ENCODE measurements around the gene RTTN.
"Not testable (repeated sequence)": the region's sequence is repeated elsewhere in the genome, so short reads cannot be mapped to it uniquely, and the experiment has no call there.

RTTN gene

GRCh38 chr18:70148039-70148938 lies 57.2 kb downstream of the RTTN start:
- no peak for DNase-seq

- DNase-seq: no peak
These were observed 59.3 kb downstream of the RTTN start for GRCh38 chr18:70146174-70146573.

DNA sequence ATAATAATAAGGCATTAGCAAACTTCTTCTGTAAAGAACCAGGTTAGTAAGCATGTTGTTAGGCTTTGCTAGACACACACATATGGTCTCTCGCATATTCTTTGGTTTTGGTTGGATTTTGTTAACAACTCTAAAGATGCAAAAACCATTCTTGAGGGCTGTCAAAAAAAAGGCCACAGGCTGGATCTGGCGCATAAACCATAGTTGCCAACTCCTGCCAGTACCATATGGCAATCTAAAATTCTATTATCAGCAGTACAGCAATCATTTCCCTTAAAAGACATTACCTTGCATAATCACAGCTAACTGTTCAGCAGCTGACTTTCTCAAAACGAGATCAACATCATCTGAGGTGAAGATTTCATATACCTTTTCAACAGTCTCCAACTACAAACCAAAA lies 63.5 kb downstream of the RTTN start:
- no peak for DNase-seq

DNA sequence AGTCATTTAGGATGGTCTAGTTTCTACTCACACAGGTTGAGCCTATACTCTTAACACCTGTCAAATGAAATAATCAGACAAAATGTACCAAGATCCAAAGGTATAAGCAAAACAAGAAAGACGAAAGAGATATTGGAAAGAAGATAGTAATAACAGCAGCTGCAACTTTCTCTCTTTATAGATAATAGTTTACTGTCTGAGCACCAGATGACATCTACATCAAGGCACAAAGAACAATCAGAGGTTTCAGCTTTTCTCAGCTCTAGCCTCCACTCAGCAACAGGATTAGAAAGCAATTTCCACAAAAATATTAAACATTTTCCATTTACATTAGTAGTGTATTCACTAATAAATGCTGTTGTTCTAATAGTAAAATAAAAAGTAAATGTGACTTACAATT lies 66.3 kb downstream of the RTTN start:
- DNase-seq: no peak

- no peak for DNase-seq
These were observed 69.9 kb downstream of the RTTN start for GRCh38 chr18:70135604-70136003.

- DNase-seq: no peak
These were observed 72.5 kb downstream of the RTTN start for GRCh38 chr18:70132999-70133398.

DNA sequence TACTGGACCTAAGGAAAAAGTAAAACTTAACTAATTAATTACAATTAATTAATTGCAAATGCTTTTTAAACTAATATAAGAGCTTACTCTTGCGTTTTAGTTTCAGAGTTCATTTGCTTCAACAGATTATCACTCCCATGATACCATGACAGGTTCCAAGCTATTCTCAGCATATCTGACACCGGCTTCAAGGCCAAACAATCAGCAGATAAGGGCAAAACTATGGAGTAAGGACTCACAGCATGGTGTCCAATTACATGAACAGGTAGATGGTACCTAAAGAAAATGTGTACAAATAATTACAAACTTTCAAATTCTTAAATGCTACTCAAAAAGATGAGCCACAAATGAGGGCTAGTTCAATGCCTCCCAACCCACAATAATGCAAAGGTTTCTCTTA lies 77.2 kb downstream of the RTTN start:
- no peak for DNase-seq

- no peak for DNase-seq
These were observed 78.1 kb downstream of the RTTN start for GRCh38 chr18:70127359-70127758.

GRCh38 chr18:70126832-70127231 lies 78.7 kb downstream of the RTTN start:
- DNase-seq: no peak

GRCh38 chr18:70124139-70124538 lies 81.3 kb downstream of the RTTN start:
- DNase-seq: no peak

- DNase-seq: no peak
These were observed 83.6 kb downstream of the RTTN start for GRCh38 chr18:70121842-70122241.

- no peak for DNase-seq
These were observed 88.5 kb downstream of the RTTN start for GRCh38 chr18:70116949-70117348.

GRCh38 chr18:70113511-70113910 lies 92.0 kb downstream of the RTTN start:
- no peak for DNase-seq

- no peak for DNase-seq
These were observed 94.8 kb downstream of the RTTN start for GRCh38 chr18:70110678-70111077.

DNA sequence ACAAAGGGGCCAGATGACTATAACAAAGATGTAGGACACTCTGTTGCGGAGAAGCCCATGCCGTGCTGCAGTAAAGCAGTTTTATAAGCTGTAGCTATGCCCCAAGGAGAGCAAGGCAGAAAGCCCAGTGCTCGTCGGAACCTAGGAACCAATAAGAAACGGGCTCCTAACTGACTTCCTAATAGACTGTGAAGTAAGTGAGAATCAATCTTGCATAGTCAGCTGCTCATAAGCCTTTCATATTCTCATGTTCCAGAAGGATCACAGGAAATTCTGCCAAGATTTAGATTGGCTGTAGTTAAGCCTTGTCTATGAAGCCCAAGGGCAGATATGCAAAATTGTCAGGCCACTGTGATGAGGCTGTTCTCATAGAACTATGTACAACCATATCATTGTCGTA lies 98.4 kb downstream of the RTTN start:
- DNase-seq: no peak

DNA sequence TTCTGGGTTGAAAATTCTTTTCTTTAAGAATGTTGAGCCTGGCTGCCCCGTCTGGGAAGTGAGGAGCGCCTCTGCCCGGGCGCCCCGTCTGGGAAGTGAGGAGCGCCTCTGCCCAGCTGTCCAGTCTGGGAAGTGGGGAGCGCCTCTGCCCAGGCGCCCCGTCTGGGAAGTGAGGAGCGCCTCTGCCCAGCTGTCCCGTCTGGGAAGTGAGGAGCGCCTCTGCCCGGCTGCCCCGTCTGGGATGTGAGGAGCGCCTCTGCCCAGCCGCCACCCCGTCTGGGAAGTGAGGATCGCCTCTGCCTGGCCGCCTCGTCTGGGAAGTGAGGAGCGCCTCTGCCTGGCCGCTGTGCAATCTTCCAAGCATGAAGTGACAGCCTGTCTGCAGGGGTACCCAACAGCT lies 102.6 kb downstream of the RTTN start:
- DNase-seq: not testable (repeated sequence)

- no peak for DNase-seq
These were observed 115.6 kb downstream of the RTTN start for GRCh38 chr18:70089858-70090257.

GRCh38 chr18:70086085-70086484 lies 119.4 kb downstream of the RTTN start:
- DNase-seq: no peak

- no peak for DNase-seq
These were observed 119.8 kb downstream of the RTTN start for GRCh38 chr18:70085641-70086040.

DNA sequence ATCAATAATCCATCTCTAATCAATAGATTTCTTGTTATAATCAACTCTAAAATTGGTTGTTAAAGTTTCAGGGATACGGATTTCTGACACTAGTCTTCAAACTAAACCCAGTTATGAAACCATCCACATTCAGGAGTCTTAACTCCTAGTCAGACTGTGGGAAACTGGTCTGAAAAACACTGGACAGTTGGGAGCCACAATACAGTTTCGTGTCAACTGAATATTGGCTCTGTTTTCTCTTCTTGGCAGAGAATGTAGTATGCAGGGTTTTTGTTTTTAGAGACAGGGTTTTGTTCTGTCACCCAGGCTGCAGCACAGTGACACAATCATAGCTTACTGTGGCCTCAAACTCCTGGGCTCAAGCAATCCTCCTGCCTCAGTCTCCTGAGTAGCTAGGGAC lies 123.1 kb downstream of the RTTN start:
- DNase-seq: no peak

GRCh38 chr18:70078106-70078505 lies 127.4 kb downstream of the RTTN start:
- no peak for DNase-seq

GRCh38 chr18:70075906-70076305 lies 129.6 kb downstream of the RTTN start:
- DNase-seq: no peak

DNA sequence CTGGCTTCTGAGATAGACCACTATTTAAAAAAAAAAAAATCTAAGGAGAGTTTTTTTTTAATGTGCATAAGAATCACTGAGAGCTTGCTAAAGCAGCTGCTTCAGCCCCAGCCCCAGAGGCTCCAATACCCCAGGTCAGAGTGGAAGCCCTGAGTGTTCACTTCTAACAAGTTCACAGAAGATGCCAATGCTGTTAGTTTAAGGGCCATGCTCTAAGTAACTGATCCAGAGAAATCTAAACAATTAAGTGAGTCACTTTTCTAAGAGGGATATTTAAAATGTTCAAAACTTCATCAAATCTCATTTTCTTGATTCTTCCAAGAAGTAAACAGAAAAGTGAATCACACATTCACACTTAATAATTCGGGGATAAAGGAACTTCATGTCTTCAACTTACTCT lies 131.4 kb downstream of the RTTN start:
- no peak for DNase-seq

DNA sequence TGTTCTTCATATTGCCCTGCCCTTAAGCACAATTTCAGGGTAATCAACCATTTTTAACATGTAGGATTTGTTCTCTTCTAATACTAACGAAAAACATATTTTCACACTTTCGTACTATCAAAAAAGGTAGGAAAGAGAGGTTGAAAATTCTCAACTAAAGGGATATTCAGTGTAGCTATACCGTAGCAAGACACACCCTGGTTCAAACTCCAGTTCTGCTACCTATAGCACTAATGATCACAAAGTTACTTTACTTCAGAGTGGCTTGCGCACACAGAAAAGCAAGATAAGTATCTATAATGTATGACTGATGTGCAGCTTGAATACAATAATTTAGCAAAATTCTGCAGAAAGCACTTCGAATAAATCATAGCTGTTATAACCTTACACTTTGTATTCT lies 132.1 kb downstream of the RTTN start:
- DNase-seq: no peak

DNA sequence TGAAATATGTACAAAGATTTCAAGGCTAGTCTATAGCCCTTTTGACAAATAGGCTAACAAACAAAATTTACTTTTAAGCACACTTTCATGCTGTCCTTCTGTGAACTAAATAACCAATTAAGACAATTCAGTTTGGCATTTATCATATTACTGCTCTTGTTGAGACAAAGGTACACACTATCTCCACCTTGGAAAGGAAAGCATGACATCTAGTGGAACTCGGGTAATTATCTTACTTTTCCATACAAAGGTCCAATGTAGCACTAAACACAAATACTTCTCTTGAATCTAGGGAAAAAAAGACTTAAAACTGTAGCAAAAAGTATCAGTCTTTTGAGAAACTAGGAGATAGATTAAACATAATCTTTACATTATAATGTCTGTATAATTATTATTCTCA lies 132.8 kb downstream of the RTTN start:
- no peak for DNase-seq
